Stimulated activated naive CD8-positive, alpha-beta T cell treated with anti-CD3 and anti-CD28 coated beads, Interleukin-15, Interleukin-2, amounts not matched to agents 100 U/mL and 50 U/mL, for 24 hours (primary cell): ENCODE measurements around the gene ZNF579.
"Not testable (repeated sequence)": the region's sequence is repeated elsewhere in the genome, so short reads cannot be mapped to it uniquely, and the experiment has no call there.

Experiments used
- ATAC-seq: fragments of 150-1000 bp; cut with Tn5 transposase; one replicate; pipeline ENCODE4 v1.10.0; 2021
- DNase-seq: peaks from one replicate; pipeline ENCODE4 v3.0.0; 2021

The ZNF579 gene

DNA sequence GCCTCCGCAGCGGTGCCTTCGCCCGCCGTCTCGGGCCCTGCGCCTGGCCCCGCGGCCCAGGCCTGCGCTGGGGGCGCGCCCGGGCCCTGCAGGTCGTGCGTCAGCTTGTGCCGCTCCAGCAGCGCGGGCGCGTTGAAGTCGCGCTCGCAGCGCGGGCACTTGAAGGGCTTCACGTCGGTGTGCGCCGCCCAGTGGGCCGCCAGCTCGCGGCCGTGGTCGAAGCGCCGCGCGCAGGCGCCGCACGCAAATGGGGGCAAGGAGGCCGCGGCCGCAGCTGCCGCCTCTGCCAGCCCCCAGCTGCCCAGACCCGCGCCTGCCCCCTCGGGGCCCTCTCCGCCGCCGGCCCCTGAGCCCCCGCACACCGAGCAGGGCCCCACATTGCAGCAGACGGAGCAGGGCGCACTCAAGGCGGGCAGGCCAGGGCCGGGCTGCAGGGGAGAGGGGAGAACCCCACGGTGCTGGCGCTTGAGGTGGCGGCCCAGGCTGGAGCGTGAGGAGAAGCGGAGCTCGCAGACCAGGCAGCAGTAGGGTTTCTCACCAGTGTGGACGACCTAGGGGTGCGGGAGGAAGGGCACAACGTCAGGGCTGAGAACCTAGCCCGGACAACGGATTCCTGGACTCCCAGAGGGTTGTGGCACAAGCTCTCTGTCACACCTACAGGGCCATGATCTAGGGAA, 12.6 kb upstream of the ZNF579 start:
- DNase-seq (no peak), ATAC-seq (no peak)

DNA sequence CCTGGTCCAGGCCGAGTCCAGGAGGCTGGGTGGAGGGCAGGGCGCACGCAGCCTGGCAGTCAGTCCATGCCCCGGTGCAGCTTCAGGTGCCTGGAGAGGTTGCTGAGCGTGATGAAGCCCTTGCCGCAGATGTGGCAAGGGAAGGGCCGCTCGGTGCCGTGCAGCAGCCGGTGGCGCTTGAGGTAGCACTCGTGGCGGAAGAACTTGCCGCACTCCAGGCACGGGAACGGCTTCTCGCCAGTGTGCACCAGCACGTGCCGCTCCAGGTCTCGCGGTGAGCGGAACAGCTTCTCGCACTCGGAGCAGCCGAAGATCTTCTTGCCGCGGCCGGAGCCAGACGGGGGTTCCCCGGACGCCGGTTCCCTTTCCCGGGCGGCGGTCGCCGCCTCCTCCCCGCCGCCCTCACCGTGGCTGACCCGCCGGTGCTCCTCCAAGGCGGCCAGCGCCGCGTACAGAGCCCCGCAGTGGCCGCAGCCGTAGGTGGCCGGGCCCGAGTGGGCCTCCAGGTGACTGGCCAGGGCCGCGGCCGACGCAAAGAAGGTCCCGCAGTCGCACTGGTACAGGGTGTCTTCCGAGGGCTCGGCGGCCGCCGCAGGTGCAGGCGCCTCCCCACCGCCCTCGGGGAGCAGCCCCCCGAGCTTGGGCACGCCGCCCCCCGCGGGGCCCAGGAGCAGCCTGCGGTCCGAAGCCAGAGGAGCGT, 11.9 kb upstream of the ZNF579 start:
- no peak for ATAC-seq
- DNase-seq = no peak

DNA sequence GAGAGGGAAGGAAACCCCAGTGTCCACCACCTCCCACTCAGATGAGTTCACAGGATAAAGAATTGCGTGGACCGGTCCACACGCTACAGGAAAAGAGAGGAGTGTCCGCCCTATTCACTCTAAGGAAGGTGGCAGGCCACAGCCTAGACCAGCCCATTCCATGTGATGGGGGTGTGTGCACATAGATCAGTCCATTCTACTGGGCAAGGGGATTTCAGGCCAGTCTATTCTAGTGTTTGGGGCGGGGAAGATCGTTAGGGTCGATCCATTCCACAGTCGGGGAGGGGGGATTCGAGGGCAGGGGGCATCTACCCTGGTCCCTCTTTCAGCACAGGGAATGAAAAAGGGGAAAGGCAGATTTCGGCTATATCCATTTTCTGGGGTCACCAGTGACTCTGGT, 10.9 kb upstream of the ZNF579 start:
- ATAC-seq (no peak), DNase-seq (no peak)

DNA sequence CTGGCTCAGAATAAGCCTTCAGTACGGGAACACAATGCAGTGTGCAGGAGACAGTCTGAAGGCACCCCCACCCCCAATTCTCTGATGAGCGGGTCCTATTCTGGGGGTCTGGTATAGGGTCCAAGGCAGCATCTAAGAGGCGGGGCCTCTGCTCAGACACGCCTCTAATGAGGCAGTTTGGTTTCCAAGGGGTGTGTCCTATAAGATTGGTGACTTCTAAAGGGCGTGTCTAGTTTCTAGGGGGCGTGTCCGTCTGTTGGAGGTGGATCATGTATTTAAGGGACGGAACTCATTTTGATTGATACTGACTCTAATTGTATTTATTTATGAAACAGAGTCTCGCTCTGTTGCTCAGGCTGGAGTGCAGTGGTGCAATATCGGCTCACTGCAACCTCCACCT, 10.0 kb upstream of the ZNF579 start:
- no peak for DNase-seq
- ATAC-seq = no peak

DNA sequence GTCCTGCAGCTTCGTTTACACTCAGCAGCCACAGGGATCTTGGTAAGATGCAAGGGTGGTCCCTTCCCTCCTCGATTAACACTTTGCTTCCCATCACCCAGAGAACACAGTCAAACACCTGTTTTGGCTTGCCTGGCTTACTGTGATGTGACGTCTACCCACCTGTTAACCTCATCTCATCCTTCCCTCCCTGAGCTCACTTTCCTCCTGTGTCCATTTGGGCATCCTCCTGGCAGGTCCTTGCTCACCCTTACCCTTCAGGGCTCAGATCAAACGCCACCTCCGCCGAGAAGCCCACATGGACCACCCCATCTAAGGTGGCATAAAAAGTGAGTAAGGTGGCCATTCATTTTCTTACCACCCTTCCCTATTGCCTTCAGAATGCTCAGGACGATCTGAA, 9.5 kb upstream of the ZNF579 start:
- ATAC-seq (no peak), DNase-seq (no peak)

DNA sequence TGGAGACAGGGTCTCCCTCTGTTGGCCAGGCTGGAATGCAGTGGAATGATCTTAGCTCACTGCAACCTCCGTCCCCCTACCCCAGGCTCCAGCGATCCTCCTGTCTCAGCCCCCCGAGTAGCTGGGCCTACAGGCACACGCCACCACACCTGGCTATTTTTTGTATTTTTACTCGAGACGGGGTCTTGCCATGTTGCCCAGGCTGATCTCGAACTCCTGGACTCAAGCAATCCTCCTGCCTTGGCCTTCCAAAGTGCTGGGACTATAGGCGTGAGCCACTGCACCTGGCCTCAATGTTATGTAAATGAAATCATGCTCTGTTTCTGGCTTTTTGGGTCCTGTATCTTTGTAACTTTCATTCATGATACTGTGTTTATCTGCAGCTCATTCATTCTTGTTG, 8.1 kb upstream of the ZNF579 start:
- ATAC-seq (no peak), DNase-seq (no peak)

DNA sequence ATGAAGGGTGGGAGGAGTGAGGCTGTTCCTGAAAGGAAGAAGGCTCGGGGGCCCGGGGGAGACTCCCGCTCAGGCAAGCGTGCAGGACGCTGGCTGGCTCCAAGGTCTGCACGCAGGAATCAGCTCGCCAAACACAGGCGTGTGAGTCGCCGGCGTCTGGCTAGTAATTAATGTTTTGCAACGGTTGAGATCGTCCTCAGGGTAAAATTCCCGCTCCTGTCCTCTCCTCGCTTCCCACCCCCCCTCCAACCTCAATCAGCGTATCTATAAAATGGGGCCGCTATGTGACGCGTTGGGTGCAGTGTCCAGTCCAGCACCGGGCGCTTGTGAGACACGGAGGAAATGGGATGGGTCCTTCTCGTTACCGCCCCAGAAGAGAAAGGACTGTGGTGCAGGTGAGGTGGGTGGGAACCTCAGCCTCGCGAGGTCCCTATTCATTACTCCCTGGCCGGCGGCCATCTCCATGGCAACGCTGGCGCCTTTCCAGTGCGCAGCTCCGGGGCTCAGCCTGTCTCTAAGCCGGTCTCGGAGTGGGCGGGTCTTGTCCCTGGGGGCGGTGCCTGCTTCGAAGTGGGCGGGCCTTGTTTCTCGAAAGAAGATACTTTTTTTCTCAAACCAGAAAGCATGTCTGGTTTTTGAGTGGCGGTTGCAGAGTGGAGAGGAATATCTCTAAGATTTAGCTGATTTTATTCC, 6.5 kb upstream of the ZNF579 start:
- peak; percentile 95 for DNase-seq
- ATAC-seq = peak; percentile 96

DNA sequence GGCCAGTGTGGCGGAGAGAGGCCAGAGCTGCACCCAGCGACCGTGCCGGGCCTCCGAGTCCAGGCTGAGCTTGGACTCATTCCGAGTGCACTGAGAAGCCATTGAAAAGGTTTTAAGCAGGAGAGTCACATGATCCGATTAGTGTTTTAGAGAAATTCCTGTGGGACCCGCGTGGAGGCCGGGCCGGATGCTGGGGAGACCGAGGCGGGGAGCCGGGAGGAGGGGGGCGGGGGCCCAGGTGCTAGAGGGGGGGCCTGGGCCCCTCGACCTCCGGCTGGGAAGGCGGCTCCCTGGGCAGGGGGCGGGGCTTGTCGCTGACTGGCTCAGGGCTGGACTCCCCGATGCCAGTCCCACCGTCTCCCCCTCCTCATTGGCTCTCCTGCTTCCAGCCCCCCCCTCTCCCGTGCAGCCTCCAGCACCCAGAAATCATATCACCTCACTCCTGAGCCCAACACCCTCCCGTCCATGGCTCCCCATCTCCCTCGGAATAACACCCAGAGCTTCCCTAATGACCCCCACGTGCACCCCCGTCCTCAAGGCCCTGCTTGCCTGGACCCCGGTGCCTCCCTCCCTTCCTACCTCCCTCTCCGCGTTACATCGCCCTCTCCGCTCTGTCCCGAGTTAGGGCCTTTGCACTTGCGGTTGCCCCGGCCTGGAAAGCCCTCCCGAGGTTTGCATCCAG, 5.2 kb upstream of the ZNF579 start:
- peak; percentile 74 for DNase-seq
- peak; percentile 10 for ATAC-seq

DNA sequence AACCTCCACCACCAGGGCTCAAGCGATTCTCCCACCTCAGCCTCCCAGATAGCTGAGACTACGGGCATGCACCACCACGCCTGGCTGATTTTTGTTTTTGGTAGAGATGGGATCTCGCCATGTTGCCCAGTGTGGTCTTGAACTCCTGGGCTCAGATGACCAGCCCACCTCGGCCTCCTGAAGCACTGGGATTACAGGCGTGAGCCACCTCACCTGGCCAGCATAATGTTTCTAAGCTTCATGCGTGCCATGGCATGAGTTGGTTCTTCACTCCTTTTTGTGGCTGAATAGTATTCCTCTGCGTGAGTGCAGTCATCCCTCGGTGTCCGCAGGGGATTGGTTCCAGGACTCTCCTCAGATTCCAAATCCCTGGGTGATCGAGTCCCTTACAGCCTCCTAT, 4.2 kb upstream of the ZNF579 start:
- DNase-seq (no peak), ATAC-seq (no peak)

DNA sequence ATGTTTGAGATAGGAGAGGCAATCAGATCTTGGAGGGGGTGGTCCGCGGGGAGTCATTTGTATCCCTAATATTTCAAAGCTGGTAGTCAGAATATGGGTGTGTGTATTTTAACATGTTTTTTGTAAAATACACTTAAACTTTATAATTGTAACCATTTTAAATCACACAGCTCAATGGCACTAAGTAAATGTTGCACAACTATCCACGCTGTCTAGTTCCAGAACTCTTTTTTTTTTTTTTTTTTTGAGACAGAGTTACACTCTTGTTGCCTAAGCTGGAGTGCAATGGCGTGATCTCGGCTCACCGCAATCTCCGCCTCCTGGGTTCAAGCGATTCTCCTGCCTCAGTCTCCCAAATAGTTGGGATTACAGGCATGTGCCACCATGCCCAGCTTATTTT, 3.2 kb upstream of the ZNF579 start:
- not testable (repeated sequence) for DNase-seq, ATAC-seq

DNA sequence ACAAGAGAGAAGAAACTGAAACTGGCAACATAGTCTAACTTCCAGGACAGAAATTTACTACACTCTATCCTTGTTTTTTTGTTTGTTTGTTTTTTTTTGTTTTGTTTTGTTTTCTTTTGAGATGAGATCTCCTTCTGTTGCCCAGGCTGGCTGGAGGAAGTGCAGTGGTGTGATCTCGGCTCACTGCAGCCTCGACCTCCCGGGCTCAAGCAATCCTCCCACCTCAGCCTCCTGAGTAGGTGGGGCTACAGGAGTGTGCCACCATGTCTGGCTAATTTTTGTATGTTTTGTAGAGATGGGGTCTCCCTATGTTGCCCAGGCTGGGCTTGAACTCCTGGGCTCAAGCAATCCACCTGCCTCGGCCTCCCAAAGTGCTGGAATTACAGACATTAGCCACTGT, 1.6 kb upstream of the ZNF579 start:
- ATAC-seq, DNase-seq: not testable (repeated sequence)

DNA sequence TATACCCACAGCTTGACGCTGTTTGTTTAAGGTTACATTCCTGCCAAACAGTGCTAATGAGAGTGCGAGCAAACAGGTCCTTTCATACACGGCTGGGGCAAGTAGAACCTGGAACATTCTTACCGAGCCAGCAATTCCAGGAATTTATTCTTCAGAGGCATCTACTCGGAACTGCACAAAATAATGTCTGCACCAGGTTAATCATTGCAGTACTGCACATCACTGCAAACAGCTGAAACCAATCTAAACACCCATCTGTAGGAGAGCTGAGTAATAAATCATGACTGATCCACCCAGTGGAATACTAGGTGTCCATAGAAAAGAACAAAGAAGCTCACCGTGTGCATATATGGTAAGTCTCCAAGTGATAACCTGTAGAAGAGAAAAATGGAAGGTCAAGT, 1.2 kb upstream of the ZNF579 start:
- DNase-seq (no peak), ATAC-seq (no peak)

DNA sequence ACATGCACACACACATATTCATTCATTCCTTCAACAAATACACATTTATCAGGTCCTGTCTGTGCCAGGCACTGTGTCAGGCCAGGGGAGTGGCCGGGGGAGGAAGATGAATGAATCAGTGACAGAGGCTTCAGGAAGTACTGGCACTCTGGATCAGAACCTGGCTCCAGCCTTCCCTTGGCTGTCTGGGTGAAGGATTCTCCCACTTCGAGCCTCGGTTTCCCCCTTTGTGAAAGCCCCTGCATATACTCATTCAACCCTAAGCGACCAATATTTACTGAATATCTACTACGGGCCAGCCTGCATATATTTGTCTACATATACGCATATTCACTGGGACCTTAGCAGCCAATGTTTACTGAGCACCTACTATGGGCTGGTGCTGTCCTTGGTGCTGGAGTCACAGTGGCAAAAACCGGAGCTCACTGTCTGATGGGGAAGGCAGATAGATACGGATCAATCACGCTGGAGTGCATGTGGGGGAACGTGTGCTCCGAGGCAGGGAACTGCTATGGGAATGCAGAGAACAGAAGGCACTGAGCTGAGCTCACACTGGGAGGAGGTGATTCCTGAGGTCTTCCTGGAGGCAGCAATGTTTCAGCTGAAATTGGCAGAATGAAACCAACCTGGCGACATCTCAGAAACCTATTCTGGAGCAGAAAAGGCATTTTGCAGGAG, 636 bp upstream of the ZNF579 start:
- DNase-seq (no peak), ATAC-seq (peak; percentile 13)

DNA sequence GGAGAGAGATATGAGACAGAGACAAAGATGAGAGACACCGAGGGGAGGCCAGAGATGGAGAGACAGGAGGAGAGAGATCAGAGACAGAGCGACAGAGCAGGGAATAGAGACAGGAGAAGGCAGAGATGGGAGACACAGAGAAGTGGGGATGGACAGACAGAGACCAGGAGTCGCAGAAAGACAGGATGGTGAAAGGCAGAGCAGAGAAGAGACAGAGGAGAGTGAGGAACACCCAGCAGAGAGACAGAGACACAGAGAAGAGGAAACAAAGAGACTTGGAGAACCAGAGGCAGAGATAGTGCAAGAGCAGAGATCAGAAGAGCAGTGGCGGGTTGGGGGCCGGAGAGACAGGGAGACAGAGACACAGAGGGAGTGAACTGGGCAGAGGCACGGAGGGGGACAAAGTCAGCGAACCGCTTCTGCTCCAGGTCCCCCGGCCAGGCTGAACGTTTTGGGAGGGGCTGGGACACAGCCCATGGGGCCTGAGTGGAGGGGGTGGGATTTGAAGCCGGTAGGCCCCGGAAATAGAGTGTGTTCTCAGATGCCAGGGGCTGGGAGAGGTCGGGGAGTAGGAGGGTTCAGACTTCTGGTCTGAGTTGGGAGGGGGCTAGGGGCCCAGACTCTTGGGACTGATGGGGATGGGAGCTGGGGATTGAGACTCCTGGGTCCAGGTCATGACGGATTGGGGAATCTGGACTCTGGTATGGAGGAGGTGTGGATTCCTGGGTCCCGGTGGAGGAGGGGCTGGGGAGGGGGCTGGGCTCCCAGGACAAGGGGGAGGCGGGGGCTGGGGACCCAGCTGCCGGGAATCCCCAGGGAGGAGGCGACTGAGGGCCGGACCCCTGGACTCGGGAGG, 654 bp downstream of the ZNF579 start:
- DNase-seq = no peak
- no peak for ATAC-seq

DNA sequence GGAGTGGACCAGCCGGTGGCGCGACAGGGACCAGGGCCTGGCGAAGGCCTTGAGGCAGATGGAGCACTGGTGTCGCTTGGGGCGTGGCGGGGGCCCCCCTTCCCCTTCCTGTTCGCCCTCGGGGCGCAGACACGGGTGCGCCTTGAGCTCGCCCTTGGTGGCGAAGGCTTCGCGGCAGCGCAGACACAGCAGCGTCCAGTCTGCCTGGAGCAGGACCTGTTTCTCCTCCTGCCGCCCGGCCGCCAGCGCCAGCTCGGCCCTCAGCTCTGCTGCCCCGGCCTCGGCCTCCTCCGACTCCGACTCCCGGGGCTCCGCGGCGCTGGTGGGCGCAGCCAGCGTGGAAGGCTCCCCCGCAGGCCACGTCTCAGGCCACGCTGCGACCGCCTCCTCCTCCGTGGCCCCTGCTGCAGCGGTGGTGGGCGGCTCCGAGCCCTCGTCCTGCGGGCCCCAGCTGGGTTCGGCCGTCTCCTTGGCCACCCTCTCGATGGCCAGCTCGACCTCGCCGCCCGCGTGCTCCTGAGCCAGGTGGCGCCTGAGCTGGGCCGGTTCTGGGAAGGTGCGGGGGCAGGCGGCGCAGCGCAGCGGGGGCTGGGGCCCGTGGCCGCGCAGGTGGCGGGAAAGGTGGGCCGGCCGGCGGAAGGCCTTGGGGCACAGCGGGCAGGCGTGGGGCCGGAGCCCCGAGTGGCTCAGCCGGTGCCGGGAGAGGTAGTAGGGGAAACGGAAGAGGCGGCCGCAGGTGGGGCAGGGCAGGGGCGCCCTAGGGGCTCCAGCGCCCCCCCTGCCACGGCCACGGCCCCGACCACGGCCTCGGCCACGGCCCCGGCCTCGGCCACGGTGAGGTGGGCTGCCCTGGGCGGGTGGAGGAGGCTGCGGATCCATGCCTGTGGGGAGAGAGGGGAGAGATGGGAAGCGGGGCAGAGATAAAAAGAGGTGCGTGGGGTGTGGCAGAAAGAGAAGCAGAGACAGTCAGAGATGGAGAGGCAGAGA, 1.6 kb downstream of the ZNF579 start:
- ATAC-seq (no peak), DNase-seq (no peak)

DNA sequence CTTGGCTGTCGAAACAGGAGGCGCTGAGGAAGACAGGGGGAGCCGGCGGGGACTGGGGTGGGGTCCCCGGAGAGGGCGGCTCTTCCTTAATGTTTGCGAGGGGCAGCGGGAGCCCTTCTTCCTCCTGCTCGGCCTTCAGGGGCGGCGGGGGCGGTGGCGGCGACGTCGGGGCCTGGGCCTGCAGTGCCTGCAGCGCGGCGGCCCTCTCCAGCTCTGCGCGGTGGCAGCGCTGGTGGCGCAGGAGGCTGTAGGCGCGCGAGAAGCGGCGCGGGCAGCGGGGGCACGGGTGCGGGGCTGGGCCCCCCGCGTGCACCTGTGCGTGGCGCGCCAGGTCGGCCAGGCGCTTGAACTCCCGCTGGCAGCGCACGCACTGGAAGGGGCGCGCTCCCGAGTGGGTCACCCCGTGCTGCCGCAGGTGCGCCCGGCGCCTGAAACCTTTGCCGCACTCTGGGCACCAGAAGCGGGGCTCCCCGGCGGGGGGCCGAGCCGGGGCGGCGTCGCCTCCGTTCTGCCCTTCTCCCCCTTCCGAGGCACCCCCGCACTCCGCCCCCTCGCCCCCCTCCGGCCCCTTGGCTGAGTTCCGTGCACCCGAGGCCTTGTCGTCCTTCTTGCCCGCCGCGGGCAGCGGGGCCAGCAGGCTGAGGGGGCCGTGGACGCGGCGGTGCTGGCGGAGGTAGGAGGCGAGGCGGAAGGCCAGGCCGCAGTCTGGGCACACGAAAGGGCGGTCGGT, 2.5 kb downstream of the ZNF579 start:
- DNase-seq (no peak), ATAC-seq (no peak)

DNA sequence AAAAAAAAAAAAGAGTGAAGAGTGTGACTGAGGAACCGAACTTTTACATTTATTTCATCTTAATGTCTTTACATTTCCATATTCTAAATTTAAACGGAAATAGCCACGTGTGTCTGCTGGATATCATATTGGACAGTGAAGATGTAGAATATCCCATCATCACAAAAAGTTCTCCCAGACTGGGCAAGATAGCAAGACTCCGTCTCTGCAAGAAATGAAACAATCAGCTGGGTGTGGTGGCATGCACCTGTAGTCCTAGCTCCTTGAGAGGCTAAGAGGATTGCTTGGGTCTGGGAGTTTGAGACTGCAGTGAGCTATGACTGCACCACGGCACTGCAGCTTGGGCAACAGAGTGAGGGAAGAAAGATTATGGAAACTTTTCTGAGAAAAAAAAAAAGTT, 3.9 kb downstream of the ZNF579 start:
- no peak for DNase-seq
- no peak for ATAC-seq

DNA sequence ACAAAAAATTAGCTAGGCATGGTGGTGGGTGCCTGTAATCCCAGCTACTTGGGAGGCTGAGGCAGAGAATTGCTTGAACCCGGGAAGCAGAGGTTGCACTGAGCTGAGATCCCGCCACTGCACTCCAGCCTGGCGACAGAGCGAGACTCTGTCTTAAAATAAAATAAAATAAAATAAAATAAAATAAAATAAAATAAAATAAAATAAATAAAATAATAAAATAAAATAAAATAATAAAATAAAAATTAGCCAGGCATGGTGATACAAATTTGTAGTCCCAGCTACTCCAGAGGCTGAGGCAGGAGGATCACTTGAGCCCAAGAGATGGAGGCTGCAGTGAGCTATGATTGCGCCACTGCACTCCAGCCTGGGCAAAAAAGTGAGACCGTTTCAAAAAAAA, 6.7 kb downstream of the ZNF579 start:
- not testable (repeated sequence) for ATAC-seq, DNase-seq

DNA sequence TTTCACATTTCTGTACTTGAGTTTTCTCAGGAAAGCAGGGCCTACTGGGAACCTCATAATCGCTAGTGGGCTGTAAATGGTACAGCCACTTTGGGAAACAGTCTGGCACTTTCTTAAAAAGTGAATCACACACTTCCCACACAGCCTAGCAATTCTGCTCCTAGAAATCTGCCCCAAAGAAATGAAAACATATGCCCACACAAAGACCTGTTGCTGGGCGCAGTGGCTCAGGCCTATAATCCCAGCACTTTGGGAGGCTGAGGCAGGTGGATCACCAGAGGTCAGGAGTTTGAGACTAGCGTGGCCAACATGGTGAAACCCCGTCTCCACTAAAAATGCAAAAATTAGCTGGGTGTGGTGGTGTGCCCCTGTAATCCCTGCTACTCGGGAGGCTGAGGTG, 11.2 kb downstream of the ZNF579 start:
- not testable (repeated sequence) for ATAC-seq, DNase-seq
